Activated CD4-positive, alpha-beta T cell treated with anti-CD3 and anti-CD28 coated beads for 1 hour (primary cell): Measurements from ENCODE around the gene COL18A1.
A peak's percentile ranks its signal among the peaks of the same experiment; 100 is the strongest.

Experiments used
- DNase-seq: peaks from one replicate; pipeline ENCODE4 v3.0.0-alpha.2; 2020

Gene COL18A1

DNA sequence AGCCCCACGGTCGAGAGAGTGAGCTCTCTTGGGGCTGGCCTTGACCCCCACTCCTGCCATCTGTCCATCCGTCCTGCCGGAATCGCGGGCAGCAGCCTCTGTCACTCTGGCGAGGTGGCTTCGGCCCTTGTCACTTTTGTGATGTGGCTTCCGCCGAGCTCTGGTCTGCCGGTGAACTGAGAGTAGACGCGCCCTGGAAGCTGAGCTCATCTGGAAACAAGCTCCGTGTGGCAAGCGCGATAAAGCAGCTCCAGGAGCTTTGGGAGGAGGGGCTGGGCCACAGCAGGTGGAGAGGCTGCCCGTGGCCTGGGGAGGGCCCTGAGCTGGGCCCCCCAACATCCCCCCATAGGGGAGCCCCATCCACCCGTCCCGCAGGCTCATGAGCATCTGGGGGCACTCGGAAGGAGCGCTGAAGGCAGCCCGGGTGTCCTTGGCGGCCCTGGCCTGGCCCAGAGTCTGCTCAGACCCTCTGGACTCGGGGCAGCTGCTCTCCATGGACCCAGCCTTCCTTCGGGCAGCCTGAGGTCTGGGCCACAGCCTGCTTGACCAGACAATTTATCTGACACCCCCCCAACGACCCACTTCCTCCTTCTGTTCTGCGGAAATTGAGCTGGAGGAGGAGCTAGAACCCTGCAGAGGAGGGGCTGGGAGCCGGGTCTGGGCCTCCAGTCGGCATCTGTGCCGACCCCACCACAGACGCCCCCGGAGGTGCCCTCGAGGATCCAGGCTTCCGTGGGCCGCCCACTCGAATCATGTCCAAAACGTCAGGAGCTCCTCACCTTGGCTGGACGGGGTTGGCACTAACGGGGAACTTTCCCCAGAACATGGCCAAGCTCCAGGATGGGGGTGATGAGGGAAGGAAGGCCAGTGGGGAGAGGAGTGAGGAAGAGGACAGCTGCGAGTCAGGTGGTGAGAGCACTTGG, 78.2 kb downstream of the COL18A1 start:
- DNase-seq, result peak; percentile 34

DNA sequence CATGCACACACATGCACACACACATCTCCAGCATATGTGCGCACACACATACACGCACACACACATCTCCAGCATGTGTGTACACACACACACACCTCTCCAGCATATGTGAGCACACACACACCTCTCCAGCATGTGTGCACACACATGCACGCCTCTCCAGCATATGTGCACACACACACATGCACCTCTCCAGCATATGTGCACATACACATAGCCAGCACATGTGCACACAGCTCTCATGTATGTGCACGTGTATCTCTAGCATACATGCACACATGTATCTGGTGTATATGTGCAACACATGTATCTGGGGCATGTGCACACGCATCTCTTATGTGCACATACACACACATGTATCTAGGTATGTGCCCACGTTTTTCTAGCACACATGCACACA, 79.4 kb downstream of the COL18A1 start:
- DNase-seq, result no peak

DNA sequence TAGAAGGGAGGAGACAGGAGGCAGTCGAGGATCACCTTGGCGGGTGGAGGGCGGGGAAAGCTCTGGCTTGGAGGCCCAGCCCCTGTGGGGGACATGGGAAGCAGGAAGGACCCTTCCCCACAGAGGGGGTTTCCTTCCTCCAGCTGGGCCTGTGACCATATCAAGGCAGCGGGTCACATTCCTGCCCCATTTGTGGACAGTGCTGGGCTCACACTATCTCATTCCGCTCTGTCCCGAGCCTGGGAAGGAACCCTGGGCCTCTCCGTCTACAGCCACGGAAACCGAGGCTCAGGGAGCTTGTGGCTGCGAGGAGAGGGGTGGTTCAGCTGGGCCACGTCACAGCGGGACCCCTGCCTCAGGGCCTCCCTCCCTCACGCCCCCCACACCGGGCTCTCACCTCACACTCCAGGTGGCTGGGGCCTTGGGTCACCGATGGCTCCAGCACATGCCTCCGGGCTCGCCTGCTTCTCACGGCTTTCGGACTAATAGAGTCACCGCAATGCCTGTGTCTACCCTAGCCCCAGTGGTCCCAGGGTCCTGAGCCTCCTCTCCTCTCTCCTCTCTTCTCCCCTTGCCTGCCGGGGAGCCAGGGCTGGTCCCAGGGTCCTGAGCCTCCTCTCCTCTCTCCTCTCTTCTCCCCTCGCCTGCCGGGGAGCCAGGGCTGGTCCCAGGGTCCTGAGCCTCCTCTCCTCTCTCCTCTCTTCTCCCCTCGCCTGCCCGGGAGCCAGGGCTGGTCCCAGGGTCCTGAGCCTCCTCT, 80.9 kb downstream of the COL18A1 start:
- no peak for DNase-seq

DNA sequence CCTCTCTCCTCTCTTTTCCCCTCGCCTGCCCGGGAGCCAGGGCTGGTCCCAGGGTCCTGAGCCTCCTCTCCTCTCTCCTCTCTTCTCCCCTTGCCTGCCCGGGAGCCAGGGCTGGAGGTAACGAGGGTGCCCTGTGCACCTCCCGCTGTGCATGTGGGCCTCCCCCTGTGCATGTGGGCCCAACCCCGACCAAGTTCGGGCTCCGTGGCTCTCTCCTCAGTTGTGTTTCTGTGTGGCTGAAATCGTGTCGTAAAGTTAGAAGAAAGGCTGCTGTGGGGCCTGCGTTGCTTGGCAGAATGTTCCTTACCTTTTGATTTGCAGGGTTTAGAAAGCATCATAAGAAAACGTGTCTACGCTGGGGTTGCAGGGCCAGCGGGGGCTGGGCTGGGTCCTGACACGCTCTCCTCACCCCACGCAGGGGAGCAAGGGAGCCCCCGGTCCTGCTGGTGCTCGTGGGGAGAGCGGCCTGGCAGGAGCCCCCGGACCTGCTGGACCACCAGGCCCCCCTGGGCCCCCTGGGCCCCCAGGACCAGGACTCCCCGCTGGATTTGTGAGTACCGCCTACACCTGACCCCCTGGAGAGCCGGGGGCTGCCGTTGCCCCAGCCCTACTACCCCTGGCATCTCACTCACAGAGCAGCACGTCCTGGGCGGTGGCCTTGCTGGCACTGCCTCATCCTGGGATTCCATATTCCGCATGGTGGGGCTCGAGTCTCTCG, 81.6 kb downstream of the COL18A1 start:
- DNase-seq, result no peak

DNA sequence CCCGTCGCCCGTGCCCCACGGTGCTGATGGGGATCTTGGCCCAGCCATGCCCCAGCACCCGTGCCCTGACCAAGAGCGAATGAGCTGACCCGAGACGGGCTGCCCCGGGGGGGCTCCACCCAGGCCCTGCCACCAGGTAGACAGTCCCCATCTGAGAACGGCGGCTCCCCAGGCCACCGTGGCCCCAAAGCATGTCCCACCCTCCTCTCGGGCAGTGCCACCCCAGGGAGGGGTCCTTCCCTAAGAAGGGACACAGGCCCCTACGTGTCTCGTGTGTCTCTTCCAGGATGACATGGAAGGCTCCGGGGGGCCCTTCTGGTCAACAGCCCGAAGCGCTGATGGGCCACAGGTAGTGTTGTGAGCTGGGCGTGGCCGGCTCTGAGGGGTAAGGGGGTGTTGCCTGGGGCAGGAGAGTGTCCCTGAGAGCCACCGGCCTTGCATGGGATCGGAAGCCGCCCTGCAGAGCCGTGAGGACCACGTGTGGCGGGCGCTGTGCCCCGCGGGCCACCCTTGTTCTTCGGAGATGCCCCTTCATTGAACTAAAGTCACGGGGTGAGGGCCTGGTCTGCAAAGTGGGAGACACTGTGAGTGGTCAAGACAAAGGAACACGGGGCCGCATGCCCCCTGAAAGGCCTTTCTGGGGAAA, 82.3 kb downstream of the COL18A1 start:
- no peak for DNase-seq

DNA sequence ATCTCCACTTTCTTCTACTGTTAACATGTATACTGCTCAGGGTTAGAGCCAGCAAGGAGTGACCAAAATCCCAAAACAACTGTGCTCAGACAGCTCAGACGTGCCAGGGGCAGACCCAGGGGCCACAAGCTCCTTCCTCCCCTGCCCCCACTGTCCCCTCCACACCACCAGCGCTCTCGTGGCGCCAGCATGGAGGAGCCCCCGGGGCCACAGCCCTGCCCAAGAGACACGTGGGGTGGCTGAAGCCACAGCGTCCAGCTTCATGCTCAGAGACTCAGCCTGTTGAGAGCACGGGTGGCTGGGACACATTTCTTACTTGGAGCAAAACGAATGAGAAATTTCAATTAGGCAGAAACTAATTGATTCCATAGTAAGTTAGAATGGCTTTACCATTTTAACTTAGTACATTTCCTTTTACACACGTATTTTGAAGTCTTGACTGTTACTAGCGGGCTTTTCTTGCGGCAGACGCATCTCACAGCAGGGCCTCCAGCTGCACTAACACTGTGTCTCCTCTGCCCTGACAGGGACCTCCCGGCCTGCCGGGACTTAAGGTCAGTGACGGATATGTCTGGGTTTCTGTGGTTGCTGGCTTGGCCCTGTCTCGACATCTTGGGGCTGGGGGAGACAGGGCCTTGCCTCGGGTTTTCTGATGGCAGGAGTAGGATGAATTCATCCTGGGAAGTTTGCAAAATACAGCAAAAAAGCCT, 83.1 kb downstream of the COL18A1 start:
- DNase-seq, result no peak

DNA sequence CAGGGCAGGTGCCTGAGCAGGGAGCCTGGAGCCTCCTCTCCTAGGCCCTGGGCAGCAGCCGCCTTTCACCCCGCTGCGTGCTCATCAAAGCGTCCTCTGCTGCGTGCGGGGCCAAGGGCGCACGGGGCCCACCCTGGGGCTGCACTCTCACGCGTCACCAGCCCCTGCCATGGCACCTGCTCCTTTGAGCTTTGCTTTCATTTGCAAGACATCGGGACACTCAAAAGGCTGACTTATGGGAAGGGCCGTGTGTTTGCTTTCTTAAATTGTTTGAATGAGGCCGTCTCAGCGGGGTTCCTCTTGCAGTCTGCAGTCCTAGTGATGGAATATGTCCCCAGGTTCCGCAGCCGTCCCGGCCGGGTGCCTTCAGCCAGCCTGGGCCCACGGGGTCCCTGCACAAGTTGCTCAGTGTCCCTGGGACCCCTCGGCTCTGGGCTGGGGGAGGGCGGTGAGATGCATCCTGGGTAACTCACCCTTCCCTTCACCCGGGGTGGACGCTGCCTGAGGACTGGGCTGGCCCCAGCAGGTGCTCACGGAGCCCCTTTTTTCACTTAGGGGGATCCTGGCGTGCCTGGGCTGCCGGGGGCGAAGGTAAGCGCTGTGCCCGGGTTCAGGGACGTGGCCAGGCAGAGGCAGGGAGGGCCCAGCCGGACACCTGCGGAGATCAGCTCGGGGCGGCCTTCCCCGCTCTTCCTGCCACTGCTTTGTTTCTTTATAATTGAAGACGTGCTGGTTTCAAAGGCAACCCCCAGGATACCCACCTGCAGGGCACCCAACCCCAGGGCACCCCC, 84.2 kb downstream of the COL18A1 start:
- no peak for DNase-seq

DNA sequence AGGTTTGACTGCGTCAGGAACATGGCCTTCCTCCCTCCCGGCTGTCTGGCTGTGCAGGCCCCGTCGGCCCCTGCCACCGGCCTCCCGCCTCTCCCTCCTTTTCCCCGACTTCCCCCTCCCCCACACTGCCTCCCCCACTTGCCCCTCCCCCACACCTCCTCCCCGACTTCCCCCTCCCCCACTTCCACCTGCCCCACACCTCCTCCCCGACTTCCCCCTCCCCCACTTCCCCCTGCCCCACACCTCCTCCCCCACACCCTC, 84.7 kb downstream of the COL18A1 start:
- no peak for DNase-seq

DNA sequence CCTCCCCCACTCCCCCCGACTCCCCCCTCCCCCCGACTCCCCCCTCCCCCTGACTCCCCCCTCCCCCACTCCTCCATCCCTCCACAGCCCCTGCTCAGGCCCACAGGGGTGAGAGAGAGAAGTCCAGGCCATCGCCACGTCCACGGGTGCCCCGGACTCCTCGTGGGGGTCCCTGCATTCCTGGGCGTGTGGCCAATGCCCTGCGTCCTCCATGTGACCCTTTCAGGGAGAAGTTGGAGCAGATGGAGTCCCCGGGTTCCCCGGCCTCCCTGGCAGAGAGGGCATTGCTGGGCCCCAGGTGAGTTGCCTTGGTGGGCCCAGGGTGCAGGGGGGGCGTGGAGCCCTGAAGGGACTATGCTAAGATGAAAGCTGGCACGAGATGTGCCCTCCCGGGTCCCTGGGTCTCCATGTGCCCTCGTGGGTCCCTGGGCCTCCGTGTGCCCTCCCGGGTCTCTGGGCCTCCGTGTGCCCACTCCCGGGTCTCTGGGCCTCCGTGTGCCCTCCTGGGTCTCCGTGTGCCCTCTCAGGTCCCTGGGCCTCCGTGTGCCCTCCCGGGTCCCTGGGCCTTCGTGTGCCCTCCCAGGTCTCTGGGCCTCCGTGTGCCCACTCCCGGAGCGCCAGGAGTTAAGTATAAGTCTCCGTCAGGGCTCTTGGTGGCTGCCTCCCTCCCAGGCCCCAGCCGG, 85.2 kb downstream of the COL18A1 start:
- DNase-seq, result no peak

DNA sequence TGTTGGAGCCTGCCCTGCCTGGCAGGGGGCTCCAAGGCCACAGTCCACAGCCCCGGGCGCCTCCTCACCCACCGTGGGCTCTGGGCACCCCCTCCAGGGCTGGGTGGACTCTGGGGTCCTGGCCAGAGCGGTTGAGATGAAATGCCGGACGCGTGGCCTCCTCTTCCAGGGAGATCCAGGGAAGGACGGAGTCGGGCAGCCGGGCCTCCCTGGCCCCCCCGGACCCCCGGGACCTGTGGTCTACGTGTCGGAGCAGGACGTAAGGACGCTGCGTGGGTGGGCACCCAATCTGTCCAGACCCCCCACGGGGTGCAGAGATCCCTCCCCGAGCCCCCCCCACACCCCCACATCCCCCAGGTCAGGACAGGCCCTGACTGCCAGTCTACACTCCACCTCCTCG, 86.1 kb downstream of the COL18A1 start:
- no peak for DNase-seq

DNA sequence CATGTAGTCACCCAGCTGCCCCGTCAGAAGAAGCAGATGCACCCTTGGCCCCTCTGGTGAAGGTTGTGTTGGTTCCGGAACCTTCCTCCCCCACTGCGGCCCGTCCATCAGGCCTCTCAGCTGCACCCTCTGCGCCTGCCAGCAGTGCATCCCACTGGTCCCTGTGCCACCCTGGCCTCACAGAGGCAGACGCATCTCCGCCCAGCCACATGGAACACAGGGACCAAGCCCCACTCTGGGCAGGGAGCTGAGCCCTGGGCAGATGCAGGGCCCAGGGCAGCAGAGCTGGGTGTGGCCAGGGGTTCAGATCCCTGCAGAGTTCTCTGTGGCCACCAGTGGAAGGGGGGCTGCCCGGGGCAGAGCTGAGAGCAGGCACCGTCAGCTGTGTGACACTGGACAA, 86.7 kb downstream of the COL18A1 start:
- no peak for DNase-seq

DNA sequence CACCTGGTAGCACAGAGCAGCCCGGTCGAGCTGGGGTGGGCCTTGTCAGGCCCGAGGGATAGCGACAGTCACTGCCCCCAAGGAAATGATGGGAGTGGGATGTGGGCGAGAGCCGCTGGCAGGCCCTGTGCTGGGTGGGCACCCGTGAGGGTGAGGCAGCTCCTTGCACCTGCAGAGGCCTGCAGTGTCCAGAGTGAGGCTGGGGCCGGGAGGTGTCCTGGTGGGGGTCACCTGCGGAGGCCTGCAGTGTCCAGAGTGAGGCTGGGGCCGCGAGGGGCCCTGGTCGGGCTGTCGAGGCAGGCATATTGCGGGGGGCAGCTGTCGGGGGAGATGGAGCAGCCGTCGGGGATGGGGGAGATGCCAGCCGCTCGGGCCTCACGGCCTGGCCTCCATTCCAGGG, 87.8 kb downstream of the COL18A1 start:
- no peak for DNase-seq

DNA sequence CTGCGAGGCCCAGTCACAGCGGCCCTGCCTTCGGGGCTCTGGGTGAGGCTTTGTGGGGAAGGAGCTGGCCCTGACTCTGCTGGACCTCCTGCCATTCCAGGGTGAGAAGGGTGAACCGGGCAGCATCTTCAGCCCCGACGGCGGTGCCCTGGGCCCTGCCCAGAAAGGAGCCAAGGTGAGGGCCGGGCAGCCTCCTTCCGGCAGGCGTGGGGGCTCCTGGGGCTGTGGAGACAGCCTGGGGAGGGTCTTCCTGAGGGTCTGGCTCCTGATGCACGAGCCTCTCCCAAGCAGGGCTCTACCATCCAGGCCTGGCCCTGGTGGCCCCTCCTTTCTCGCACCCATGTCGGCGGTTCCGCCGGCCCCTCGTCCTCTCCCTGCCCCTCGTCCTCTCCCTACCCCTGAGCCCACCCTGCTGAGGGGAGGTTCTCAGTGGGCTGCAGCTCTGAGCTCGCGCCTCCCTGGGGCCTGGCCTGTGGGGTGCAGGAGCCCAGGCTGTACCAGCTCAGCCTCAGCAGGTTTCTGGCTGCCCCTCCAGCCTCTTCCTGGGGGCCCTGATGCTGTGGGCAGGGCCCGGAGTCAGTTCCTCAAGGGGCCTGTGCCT, 88.5 kb downstream of the COL18A1 start:
- no peak for DNase-seq

DNA sequence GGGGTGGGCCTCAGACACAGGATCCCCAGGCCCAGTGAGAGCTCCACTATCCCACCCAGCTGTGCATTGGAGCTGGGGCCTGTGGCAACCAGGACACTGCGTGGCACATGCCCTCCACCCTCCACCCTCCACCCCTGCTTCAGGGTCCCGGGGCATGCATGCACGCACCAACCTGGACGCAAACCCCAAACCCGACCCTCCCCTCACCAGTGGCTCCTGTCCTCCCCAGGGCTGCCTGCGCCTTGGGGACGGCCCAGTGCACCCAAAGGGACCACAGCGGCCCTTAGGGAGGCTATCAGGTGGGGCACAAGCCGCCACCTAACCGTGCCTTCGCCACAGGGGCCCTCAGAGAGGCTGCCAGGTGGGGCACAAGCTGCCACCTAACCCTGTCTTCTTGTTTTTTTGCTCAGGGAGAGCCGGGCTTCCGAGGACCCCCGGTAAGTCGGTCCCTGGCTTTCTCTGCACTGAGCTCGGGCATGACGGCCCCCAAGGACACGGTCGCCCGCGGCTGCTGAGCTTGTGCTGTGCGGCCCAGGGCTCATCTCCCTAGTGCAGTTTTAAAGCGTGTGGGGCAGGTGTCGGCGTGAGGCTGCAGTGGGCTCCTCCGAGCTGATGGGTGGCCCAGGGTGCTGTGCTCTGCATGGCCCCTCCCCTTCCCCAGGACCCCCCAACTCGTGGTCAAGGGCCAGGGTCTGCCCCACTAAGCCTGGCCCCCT, 89.3 kb downstream of the COL18A1 start:
- no peak for DNase-seq

DNA sequence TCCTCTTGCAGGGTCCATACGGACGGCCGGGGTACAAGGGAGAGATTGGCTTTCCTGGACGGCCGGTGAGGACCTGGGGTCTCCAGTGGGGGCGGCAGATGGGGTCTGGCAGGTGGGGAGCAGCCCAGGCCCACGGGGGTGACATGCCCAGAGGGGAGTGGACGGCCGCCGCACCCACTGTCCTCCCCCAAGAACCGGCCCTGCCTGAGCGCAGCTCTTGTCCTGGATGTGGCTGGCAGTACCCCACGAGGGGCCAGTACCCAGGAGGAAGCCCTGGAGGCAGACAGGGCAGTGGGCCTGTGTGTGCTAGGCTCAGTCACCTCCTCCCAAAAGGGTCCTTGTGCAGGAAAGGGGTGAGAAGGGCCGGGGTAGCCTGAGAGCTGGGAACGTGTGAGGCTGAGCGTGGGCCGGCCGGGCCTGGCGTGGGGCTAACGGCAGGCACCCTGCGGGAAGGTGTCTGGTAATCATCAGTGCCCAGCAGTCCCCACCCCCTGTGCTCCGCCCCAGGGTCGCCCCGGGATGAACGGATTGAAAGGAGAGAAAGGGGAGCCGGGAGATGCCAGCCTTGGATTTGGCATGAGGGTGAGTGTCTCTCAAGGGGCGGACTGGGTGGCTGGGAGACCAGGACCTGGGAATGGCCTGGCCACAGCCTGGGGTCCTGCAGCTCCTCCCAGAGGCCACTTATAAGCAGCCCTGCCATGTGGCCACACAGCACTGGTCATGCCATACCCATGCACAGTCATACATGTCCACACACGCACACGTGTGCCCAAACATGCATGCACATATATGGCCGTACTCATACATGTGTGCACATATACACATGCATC, 90.1 kb downstream of the COL18A1 start:
- DNase-seq, result no peak

DNA sequence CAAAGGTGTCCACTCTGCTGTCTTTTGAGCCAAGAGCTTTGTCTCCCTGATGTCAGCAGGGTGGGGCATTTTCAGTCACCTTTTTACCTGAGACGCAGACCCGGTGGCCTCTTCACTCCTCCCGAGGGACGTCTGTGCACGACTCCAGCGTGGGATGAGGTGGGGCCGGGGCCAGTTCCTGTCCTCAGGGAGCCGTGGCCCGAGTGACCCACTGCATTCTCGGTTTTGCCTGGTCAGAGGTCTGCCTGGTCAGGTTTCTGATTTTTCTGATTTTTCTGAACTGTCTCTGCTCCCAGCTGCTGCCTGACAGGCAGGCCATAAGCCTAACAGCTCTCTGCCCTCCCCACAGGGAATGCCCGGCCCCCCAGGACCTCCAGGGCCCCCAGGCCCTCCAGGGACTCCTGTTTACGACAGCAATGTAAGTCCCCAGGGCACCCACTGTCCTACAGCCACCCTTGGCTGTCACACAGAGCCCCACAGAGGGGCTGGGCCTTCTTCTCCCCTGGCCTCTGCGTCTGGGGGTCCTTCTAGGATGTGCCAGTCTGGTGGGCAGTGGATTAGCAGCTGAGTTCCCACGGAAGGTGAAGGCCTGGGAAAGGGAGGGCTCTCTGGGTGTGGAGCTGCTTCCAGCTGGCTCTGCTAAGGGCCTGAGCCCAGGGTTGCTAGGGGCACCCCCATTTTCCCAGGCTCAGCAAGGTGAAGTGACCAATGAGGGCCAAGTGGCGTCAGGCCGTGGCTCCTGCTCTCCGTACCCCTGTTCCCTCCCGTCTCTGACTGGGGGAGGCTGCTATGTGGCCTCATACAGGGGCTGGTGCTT, 91.4 kb downstream of the COL18A1 start:
- no peak for DNase-seq

DNA sequence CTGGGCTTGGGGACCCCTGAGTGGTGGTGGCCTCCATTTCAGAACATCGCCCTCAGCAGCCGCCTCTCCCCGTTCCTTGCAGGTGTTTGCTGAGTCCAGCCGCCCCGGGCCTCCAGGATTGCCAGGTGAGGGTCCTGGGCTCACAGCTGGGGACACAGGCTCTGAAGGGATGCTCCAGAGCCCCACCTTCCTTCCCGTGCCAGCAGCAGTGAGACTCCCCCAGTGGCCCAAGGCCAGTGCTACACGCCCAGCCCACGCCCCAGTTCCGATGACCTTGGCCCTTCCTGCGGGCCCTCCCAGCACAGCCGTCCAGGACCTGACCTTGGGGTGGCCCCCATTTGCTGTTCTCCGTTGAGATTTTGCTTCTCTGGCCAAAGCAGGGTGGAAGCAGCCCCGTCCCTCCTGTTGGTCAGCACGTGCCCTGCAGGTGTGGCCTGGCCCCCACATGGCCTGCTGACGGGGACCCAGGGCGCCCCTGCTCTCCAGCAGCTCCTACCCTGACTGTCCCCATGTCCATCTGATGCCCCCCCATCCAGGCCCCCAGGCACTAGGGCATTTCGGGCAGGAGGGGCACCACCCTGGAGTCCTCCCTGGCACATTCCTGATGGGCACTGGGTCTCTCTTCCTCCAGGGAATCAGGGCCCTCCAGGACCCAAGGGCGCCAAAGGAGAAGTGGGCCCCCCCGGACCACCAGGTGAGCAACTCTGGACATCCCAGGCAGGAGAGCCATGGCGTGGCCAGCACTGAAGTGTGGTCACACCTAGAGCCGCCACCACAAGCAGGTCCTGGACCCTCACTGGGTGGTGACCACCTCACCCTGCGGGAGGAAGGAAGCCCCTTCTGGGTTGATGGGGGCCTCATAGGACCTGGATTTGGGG, 92.2 kb downstream of the COL18A1 start:
- DNase-seq, result no peak
